ENCODE data around the gene PLK2.

The PLK2 gene

DNA sequence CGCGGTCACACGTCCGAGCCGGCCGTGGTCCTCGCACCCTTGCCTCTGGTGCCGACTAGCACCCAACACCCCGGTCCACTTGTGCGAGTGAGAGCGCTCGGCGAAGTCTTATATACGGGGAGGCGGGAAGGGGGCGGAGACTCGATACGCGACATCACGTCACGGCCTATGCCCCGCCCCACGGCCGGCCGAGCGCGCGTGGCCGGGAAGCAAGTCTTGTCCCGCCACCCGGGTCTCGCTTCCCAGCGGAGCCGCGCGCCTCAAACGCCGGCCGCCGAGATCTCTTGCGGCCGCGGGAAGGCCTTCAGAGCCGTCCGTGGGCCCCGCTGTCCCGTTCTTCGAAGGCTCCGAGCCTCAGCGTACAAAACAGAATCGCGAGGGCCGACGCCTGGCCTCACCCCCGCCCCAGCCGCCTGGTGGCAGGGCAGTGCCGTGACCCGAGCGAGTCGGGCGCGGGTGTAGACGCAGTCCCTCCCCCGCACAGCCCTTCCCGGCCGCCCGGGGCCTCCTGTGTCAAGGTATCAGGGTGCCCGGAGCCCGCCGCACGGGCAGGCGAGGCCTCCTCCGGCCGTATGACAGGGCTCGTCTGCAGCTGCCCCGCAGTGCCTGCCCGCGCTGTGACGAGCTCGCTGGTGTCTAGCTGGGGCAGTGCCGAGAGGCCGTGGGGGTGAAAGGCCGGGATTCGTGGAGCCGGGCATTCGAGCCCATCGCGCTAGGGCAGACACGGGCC lies at the start of gene PLK2:
TSS of gene PLK2 (minus strand) at position 85 of the 730 bp plus-strand sequence. CDS start 127 bp downstream, outside the sequence.
- peak; percentile 72 to 98 (median 91) for DNase-seq

DNA sequence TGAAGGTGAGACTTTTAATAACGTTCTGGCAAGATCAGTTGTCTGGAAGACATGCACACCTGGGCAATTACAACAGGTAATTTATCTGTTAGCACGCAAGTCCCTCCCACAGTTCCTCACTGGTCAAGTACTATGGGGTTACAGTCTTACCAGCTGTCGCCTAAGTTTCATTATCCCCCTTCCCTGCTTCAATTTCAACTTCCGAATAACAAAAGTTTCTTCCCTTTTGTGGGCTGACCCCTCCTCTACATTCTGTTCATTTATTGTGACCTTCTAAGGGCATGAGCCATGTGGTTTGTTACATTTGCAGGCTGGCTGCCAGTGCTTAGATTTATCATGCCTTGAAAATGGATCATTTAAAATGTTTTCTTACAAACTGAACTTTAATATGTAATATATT lies 47.8 kb upstream of the PLK2 start:
- no peak for DNase-seq

DNA sequence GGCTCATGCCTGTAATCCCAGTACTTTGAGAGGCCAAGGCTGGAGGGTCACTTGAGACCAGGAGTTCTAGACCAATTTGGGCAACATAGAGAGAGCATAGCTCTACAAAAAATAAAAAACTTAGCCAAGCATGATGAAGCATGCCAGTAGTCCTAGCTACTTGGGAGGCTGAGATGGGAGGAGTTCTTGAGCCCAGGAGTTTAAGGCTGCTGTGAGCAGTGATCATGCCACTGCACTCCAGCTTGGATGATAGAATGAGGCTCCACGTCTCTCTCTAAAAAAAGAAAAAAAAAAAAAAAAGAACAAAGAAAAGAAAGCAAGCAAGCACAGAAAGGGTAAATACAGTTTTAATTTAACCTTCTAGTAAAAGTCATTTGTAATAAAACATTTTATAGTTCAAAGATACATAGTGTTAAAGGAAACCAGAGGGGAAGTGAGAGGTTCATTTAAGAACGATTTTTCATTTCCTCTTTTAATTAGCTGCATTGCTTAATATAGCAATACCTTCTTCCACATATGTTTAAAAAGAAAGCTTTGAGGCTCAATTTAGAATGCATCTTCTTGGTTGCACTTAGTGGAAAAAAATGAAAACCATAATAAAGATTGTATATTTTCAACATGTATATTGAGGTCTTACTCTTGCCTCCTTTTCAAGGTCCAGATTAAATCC lies 46.2 kb upstream of the PLK2 start:
- no peak for DNase-seq

DNA sequence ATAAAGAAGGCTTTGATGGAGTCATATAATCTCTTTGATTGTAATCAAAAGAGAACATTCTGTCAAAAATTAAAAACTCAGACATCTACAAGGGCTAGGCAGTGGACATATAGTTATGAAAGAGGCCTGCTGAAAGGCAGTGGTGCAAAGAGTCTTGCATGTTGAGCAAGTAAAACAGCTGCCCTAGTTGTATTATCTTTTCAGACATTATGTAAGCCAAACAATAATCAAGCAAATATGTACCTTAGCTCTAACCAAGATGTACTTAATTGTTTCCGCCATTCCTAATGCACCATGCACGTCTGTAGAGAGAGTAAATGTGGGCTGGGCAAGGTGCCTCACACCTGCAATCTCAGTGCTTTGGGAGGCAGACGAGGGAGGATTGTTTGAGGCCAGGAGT lies 45.6 kb upstream of the PLK2 start:
- DNase-seq, result no peak

DNA sequence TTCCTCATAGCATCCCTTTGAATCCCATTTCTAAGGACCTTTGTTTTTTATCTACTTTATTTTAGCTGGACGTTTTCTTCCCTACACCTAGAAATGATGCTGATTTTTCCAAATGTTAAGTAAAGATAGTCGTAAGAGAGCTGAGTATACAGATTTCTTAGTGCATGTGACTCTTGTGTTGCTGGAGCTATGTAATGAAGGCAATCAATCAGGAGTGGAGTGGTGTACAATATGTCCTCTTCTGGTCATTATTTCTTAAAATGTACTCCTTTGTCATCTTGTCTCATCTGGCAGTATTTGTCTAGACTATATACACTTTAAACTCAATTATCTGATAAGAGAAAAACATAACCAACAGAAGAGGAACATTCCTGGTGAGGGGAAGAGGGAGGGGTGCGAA lies 44.9 kb upstream of the PLK2 start:
- DNase-seq, result no peak

DNA sequence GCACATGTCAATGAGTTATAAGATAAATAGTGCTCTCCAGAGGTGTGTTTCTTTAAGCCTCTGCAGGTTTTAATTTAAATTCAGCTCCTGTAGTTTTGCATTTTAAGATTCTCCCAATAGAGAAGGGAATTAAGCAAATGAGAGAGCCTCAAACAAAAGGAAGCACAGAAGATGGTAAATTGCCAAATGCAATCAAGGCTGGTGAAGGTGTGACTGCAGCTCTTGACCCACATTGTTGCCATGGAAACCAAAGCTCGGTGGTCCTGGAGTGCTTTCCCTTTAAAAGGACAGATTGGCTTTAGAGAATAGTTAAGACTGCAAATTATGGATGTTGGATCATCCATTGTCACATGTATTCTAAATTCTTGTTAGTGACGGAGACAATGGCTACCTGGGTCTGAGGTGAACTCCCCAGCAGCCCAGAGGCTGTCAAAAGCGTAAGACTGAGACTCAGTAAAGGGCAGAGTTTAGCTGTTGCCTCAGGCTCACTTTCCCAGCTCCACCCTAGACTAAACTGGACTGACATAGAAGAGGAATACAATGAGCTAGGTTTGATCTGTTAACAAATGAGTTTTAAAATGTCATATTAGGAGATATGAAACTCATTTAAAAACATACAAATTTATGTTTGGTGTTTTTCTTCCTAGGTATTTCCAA lies 43.6 kb upstream of the PLK2 start:
- DNase-seq, result no peak

DNA sequence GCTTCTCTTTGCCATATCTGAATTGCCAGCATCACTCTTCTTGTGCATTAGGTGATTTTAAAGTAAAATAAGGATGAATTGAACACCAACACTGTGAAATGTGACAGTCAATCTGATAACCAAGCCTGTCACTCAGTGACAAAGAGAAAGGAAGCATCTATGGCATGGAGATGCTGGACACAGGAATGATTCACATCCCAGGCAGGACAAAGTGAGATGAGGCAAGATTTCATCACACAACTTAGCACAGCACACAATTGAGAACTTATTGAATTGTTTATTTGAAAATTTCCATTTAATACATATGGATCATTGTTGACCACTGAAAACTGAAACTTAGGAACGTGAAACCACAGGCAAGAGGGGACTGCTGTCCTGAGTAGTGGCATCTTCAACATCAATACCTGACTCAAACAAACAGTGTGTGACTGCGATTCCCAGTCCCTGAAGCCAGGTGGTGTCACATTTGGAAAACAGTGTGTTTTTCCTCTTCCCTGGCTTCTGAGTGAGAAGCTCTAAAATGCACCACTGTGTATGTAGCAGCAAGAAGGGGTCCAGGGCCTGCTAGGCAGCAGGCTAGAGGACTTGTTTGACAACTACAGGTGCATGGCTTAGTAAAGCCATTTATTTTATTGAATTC lies 42.0 kb upstream of the PLK2 start:
- no peak for DNase-seq

DNA sequence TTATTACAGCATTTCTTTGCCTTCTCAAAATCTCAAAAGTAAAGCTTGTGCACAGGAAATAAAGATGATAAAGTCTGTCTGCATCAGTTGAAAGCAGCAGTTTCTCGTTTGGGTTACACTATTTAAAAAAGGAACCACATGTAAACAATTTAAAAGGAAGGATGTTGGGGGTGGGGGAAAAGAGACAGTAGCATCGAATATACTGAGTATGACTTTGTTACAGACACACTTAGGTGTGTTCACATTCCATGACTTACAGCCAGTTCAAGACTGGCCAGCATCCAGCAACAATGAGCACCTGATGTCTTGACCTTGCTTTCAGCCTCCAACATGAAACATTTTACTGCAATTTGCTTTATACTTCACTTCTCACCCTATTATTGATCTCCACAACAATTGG lies 40.1 kb upstream of the PLK2 start:
- DNase-seq, result no peak

DNA sequence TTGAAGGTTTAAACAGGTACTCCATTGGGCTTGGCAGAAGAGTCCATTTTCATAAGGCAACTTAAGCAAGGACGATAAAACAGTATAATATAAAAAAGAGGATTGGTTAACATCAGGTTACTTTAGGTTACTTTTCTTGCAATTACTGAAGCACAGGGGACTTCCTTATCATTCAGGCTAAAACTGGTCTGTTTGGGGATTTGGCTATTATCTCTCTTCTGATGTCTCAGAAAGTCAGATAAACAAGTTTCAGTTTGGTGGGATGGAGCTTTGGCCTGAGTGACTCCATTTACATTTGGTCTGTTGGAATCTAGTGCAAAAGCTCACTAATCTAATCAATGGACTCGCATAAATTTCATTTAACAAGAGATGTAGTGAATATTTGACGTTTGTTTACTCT lies 39.3 kb upstream of the PLK2 start:
- DNase-seq, result no peak

DNA sequence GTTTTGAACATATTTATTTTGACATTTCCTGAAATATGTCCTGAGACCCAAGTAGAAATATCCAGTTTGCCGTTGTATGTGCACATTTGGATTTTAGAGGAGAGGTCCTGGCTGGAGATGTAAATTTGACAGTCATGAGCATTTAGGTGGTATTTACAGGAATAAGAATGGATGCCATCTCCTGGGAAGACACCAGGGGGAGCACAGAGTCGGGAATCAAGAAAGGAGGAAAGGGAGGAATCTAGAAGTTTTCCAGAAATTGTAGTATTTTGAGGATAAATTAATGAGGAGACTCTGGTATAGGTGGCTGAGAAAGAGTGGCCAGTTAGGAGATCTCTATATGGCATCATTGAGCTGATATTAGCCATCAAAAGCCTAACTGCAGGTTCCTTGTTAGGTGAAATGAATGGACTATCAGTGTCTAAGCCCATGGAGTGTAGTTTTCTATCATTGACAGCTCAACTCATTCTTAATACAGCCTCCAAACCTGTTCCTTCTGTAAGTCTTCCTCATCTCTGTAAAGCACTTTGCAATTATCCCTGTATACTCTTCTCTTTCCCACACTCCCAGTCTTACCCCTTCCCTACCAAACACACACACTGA lies 38.6 kb upstream of the PLK2 start:
- DNase-seq, result peak in 17 of 56 donors; percentile 1 to 40 (median 8)

DNA sequence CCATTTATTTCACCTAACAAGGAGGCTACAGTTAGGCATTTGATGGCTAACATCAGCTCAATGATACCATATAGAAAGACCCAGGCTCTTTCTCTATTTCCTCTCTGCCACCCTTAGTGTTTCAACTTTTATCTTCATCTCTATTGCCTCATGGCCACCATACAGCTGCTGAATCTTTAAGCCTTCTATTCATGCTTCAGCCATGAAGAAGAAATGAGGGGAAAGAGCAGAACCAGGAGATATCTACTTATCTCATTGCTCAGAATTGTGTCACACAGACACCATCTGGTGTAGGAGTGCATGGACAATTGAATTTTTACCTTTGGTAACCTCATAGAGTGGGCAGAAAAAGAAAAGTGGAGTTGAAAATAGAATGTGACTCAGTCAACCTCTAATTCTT lies 38.0 kb upstream of the PLK2 start:
- no peak for DNase-seq

DNA sequence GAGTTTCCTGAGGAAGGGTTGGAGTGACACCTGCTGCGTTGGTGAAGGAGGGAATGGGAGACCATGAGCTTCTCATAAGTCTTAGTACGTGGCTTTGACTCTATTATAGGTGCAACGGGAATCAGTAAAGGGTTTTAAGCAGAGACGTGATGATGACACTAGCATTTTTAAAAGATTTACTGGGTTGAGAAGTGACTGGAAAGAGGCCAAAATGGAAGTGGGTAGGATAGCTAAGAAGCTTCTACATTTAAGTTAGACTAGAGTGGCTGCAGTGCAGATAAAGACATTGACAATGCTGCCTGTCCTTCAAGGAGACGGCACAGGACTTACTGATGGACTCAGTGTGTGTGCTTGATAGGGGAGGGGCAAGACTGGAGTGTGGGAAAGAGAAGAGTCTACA lies 37.5 kb upstream of the PLK2 start:
- DNase-seq, result no peak

DNA sequence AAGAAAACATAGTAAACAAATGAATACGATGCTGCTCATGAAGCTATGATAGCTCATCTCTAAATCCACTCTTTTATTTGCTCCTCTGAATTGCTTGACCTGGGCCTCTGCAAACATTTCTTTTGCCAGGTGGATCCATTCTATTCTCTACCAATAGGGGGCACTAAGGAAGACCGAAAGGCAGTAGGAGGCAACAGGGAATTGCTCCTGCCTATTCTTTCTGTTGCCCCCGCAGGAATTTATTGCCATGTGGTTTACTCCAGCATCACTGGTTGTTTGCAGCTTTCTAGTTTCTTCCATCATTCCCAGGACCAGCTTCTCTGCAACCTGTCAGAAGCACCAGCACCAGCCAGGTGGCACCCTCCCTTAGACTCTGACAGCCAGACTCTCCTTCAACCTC lies 36.6 kb upstream of the PLK2 start:
- no peak for DNase-seq

DNA sequence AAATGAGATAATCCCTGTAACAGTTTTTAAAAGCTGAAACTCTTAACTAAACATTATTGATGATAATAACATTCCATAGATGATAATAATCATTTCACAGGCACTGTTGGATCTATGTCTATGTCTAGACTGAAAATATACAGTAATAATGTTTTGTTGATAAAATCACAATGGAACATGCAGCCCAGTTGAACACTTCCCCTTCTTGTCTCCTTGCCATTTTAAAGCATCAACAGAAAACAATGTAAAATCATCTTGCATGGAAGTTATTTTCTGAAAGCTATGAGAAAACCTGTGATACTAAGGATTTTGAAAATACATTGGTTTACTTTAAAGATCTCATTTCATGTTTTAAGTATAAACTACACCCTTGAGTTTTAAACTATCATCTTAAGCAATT lies 33.3 kb upstream of the PLK2 start:
- no peak for DNase-seq

DNA sequence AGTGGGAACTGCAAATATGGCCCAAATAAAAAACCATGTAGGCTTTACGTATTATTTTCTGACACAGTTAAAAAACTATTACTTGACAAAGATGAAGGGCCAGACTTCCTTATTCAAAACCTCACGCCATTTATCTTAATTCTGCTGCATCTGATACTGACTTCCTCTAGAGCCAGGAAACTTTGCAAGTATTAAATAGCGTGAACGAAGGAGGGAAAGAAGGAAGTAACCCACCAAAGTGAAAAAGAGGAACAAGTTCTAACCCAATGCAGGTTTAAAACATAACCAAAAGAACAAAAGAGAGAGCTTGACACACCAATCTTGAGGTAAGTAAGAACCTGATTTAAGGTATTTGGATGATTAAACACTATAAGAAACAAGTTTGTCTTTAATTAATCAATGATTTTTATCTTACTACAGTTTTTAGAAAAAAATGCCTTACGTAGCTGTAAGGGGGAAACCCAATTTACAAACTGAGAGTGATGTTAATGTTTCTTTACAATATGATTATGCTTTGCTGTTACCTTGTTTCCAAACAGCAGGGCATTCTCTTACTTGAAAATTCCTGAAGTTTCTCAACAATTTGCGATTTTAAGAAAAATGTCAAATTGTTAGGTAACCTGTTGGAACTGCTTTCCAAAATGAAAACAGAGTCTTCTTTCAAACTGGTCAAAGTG lies 31.5 kb upstream of the PLK2 start, which contains the start of gene GAPT:
TSS of gene GAPT (plus strand) at position 220 of the 677 bp plus-strand sequence. CDS start 3,102 bp downstream, outside the sequence.
- no peak for DNase-seq

DNA sequence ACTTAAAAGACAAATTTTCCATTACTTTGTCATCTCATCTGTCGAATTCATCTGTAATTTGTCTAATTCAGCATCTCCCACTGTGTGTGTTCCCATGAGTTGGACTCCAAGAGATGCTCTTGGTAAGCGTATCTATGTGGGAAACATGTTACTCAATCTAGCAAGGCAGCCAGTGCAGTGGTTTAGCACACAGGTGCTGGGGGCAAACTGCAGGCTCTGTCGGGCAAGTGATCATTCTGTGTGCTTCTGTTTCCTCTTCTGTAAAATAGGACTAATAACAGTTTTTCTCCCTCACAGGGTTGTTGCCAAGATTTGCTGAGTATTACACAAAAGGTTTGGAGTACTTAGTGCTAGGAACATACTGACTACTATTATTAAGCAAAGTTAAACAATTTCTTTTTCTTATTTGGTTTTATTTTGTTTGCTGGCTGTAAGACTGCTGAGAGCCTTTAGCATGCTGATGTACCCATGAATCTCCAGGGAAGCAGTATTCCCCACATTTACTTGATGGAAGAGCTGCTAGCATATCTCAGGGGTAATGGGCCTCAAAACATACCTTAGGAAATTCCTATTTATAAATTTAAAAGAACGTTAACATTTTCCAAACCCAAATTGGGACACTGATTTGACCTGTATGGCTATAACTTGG lies 30.6 kb upstream of the PLK2 start:
- DNase-seq, result no peak

DNA sequence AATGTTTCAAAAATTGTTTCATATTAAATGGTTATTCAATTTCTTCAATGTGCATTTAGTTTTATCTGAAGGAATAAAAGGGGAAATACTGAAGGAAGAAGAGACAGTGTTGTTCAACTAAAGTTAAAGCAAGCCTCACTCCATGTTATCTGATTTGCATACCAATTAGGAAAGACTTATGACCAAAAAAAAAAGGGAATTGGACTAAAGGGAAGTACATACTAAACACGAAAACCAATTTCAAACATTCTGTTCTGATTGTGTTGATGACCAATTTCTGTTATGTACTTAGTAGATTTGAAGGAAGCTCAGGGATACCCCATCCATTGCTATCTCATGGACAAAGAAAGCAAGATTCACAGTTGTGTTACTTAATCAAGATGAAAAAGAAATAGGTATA lies 26.4 kb upstream of the PLK2 start:
- no peak for DNase-seq

DNA sequence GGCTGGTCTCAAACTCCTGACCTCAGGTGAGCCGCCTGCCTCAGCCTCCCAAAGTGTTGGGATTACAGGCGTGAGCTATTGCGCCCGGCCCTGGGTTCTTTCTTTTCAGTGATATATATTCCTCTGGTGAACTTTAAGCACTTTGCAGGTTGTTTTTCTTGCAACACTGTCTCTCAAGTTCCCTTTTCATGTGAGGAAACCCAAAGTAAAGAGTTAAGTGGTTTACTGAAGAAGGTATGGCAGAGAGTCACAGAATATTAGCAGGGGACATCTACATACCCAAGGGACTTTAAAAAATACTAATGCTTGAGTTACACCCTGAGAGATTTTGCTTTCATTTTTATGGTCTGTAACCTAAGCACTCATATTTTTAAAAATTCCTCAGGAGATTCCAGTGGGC lies 24.6 kb upstream of the PLK2 start:
- DNase-seq, result no peak

DNA sequence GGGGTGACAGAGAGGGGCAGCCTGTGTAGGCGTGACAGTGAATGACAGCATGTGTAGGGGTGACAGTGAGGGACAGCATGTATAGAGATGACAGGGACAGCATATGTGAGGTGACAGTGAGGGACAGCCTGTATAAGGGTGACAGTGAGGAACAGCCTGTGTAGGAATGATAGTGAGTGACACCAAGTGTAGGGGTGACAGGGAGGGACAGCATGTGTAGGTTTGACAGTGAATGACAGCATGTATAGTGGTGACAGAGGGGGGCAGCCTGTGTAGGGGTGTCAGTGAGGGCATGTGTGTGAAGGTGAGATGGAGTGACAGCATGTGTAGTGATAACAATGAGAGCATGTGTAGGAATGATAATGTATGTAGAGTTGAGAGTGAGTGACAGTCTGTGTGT lies 22.6 kb upstream of the PLK2 start:
- DNase-seq, result no peak

DNA sequence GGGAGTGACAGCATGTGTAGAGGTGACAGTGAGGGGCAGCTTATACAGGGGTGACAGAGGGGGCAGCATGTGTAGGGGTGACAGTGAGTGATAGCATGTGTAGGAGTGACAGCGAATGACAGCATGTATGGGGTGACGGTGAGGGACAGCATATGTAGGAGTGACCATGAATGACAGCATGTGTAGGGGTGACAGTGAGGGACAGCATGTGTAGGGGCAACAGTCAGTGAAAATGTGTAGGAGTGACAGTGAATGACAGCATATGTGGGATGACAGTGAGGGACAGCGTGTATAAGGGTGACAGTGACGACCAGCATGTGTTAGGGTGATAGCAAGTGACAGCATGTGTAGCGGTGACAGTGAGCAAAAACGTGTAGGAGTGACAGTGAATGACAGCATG lies 21.9 kb upstream of the PLK2 start:
- DNase-seq, result no peak
